ENCODE data around the gene ARMH3.
"Not testable (repeated sequence)": the region's sequence is repeated elsewhere in the genome, so short reads cannot be mapped to it uniquely, and the experiment has no call there.

ARMH3 gene

GRCh38 chr10:102007796-102008195 is 48.2 kb downstream of the ARMH3 start:
- Histone ChIP-seq H3K4me1 (peaks cover 0 to 78% (median 10%) of the 10 kb centered on the region in 10 experiments; a peak in 9 of 20 replicates), H3K4me3 (no peak overlapping the region), H4K20me1 (peaks cover 0 to 89% (median 12%) of the 10 kb centered on the region in 11 experiments; a peak in 10 of 22 replicates), H3K4me2 (0 out of 22 replicates have a peak overlapping the region, but pooled peaks of 1 of the 11 experiments have one; percentile 19), H3K27me3 (no peaks in the 10 kb centered on the region), H3K27ac (no peak overlapping the region; a peak in 1 of 22 replicates), H3K9ac (no peak overlapping the region), H3K9me3 (replicated peaks in 1 of 11) (no peaks in the 10 kb centered on the region), H3K36me3 (peaks cover 61 to 93% (median 78%) of the 10 kb centered on the region in 11 experiments)
- TF ChIP-seq Cebpa-rat (IDR thresholded peaks at IDR 0.05), result no peak

GRCh38 chr10:102007031-102007430 is 48.9 kb downstream of the ARMH3 start:
- H3K4me2 ChIP-seq; H3K9ac ChIP-seq; H3K9me3 ChIP-seq (replicated peaks in 1 of 11); H3K27ac ChIP-seq; H3K4me3 ChIP-seq; H3K27me3 ChIP-seq: not testable (repeated sequence)
- peaks cover 55 to 93% (median 73%) of the 10 kb centered on the region in 11 experiments for H3K36me3 ChIP-seq
- H4K20me1 ChIP-seq, result peaks cover 0 to 89% (median 12%) of the 10 kb centered on the region in 11 experiments; a peak in 10 of 22 replicates
- peaks cover 0 to 78% (median 13%) of the 10 kb centered on the region in 10 experiments; a peak in 17 of 20 replicates for H3K4me1 ChIP-seq

- H3K4me2 ChIP-seq, result peak overlapping the region in 3 of 11 experiments; percentile 9 to 60 (median 29); a peak in 5 of 22 replicates
- H3K9me3 ChIP-seq (replicated peaks in 1 of 11), result no peaks in the 10 kb centered on the region
- peaks cover 67 to 98% (median 85%) of the 10 kb centered on the region in 11 experiments for H3K36me3 ChIP-seq
- TF ChIP-seq Cebpa-rat (IDR thresholded peaks at IDR 0.05), result no peak
- no peaks in the 10 kb centered on the region for H3K27me3 ChIP-seq
- H4K20me1 ChIP-seq, result peaks cover 0 to 89% (median 3%) of the 10 kb centered on the region in 11 experiments; a peak in 7 of 22 replicates
- H3K27ac ChIP-seq, result no peak overlapping the region
- H3K9ac ChIP-seq, result no peak overlapping the region
- peaks cover 0 to 69% (median 23%) of the 10 kb centered on the region in 10 experiments; a peak in 18 of 20 replicates for H3K4me1 ChIP-seq
- no peak overlapping the region for H3K4me3 ChIP-seq
Measured at GRCh38 chr10:102004376-102004775, 51.6 kb downstream of the ARMH3 start.

- H3K9me3 ChIP-seq (replicated peaks in 1 of 11), result no peaks in the 10 kb centered on the region
- no peaks in the 10 kb centered on the region for H3K27me3 ChIP-seq
- TF ChIP-seq Cebpa-rat (IDR thresholded peaks at IDR 0.05), result 0 out of 22 replicates have a peak, but pooled peaks of 1 of the 11 experiments have one; percentile 30
- peaks cover 67 to 98% (median 84%) of the 10 kb centered on the region in 11 experiments for H3K36me3 ChIP-seq
- no peak overlapping the region for H3K9ac ChIP-seq
- no peak overlapping the region; a peak in 1 of 22 replicates for H3K27ac ChIP-seq
- H3K4me1 ChIP-seq, result peaks cover 0 to 68% (median 23%) of the 10 kb centered on the region in 10 experiments; a peak in 18 of 20 replicates
- H4K20me1 ChIP-seq, result peaks cover 0 to 85% (median 0%) of the 10 kb centered on the region in 11 experiments; a peak in 6 of 22 replicates
- no peak overlapping the region for H3K4me3 ChIP-seq
- peak overlapping the region in 2 of 11 experiments; percentile 9 to 60; a peak in 3 of 22 replicates for H3K4me2 ChIP-seq
Measured at GRCh38 chr10:102003541-102003940, 52.4 kb downstream of the ARMH3 start.

- H3K27me3 ChIP-seq, result no peaks in the 10 kb centered on the region
- no peak for TF ChIP-seq Cebpa-rat (IDR thresholded peaks at IDR 0.05)
- H3K9me3 ChIP-seq (replicated peaks in 1 of 11), result no peaks in the 10 kb centered on the region
- H3K4me2 ChIP-seq, result peak overlapping the region in 8 of 11 experiments; percentile 4 to 82 (median 38); a peak in 14 of 22 replicates
- peaks cover 78 to 99% (median 92%) of the 10 kb centered on the region in 11 experiments for H3K36me3 ChIP-seq
- H3K9ac ChIP-seq, result no peak overlapping the region; a peak in 1 of 22 replicates
- peaks cover 0 to 70% (median 0%) of the 10 kb centered on the region in 11 experiments; a peak in 6 of 22 replicates for H4K20me1 ChIP-seq
- peak overlapping the region in 2 of 11 experiments; percentile 32 to 34; a peak in 5 of 22 replicates for H3K27ac ChIP-seq
- no peak overlapping the region for H3K4me3 ChIP-seq
- H3K4me1 ChIP-seq, result peaks cover 0 to 53% (median 23%) of the 10 kb centered on the region in 10 experiments; a peak in 18 of 20 replicates
Measured at GRCh38 chr10:102001435-102002068, 54.4 kb downstream of the ARMH3 start.

GRCh38 chr10:101997803-101998202 is 58.2 kb downstream of the ARMH3 start:
- H3K36me3 ChIP-seq, result peaks cover 80 to 99% (median 94%) of the 10 kb centered on the region in 11 experiments
- H3K9me3 ChIP-seq (replicated peaks in 1 of 11), result no peaks in the 10 kb centered on the region
- H3K4me2 ChIP-seq, result no peak overlapping the region
- H3K9ac ChIP-seq, result no peak overlapping the region
- H4K20me1 ChIP-seq, result peaks cover 0 to 53% (median 0%) of the 10 kb centered on the region in 11 experiments; a peak in 7 of 22 replicates
- H3K4me3 ChIP-seq, result no peak overlapping the region
- H3K4me1 ChIP-seq, result peaks cover 0 to 36% (median 13%) of the 10 kb centered on the region in 10 experiments; a peak in 18 of 20 replicates
- no peak for TF ChIP-seq Cebpa-rat (IDR thresholded peaks at IDR 0.05)
- H3K27ac ChIP-seq, result no peak overlapping the region
- H3K27me3 ChIP-seq, result no peaks in the 10 kb centered on the region

- TF ChIP-seq Cebpa-rat (IDR thresholded peaks at IDR 0.05), result no peak
- Histone ChIP-seq H3K4me1 (peaks cover 0 to 14% (median 0%) of the 10 kb centered on the region in 10 experiments; a peak in 5 of 20 replicates), H3K9ac (no peak overlapping the region), H3K4me2 (no peak overlapping the region), H3K4me3 (no peak overlapping the region), H3K27ac (no peak overlapping the region), H3K9me3 (replicated peaks in 1 of 11) (no peaks in the 10 kb centered on the region), H3K27me3 (no peaks in the 10 kb centered on the region), H4K20me1 (peaks cover 0 to 30% (median 0%) of the 10 kb centered on the region in 11 experiments; a peak in 6 of 22 replicates), H3K36me3 (peaks cover 90 to 100% (median 96%) of the 10 kb centered on the region in 11 experiments)
Measured at GRCh38 chr10:101995451-101996063, 60.4 kb downstream of the ARMH3 start.

GRCh38 chr10:101993651-101994200 is 62.2 kb downstream of the ARMH3 start:
- no peaks in the 10 kb centered on the region for H3K9me3 ChIP-seq (replicated peaks in 1 of 11)
- H3K27ac ChIP-seq, result no peak overlapping the region
- H3K9ac ChIP-seq, result no peak overlapping the region; a peak in 1 of 22 replicates
- peaks cover 0 to 21% (median 0%) of the 10 kb centered on the region in 11 experiments; a peak in 4 of 22 replicates for H4K20me1 ChIP-seq
- H3K4me3 ChIP-seq, result no peak overlapping the region
- H3K27me3 ChIP-seq, result no peaks in the 10 kb centered on the region
- no peak overlapping the region for H3K4me2 ChIP-seq
- TF ChIP-seq Cebpa-rat (IDR thresholded peaks at IDR 0.05), result no peak
- peaks cover 0 to 10% (median 0%) of the 10 kb centered on the region in 10 experiments; a peak in 1 of 20 replicates for H3K4me1 ChIP-seq
- H3K36me3 ChIP-seq, result peaks cover 92 to 100% (median 98%) of the 10 kb centered on the region in 11 experiments

Measured in BLaER1 treated with 17β-estradiol and CSF1 and Interleukin-3, amounts not matched to agents 10 nM and 100 nM (cell line).